ENCODE measurements around the gene SETD5. TPM values are rescaled to one million over a fixed set of nuclear protein-coding genes. Genes with fewer than 3 reads are reported as not detected.

Gene SETD5
- total and polyA plus RNA-seq, 12 donors: 35.3 to 135 (median 84.6) TPM

GRCh38 chr3:9507586-9508578, 110.5 kb downstream of the SETD5 start:
- Histone ChIP-seq H3K36me3 (replicated peaks in 1 of 2) (no peaks in the 10 kb centered on the region), H3K4me1 (replicated peaks in 1 of 2) (no peaks in the 10 kb centered on the region), H3K4me3 (no peak overlapping the region), H3K9me3 (replicated peaks in 1 of 3) (no peaks in the 10 kb centered on the region), H3K27me3 (peaks cover 6% of the 10 kb centered on the region), H3K27ac (no peak overlapping the region)
- TF ChIP-seq CTCF (IDR thresholded peaks at IDR 0.05): no peak
- TF ChIP-seq POLR2A (IDR thresholded peaks at IDR 0.05): no peak
- intact Hi-C loops (cut with DNase I): loop anchor here (10.0 kb wide), 2 partner anchors 177 to 217 kb away; no protein-coding TSS in a partner anchor
- no peak for DNase-seq
- WGBS, 4 donors: 57 to 68% (median 62%) methylated on average over 9 to 14 of the region's 14 CpGs

- H3K9me3 ChIP-seq (replicated peaks in 1 of 3): no peaks in the 10 kb centered on the region
- peaks cover 6% of the 10 kb centered on the region for H3K27me3 ChIP-seq
- intact Hi-C loops (cut with DNase I): loop anchor here (10.0 kb wide), 2 partner anchors 176 to 216 kb away; no protein-coding TSS in a partner anchor
- no peak for DNase-seq
- H3K27ac ChIP-seq: no peak overlapping the region
- no peak overlapping the region for H3K4me3 ChIP-seq
- H3K4me1 ChIP-seq (replicated peaks in 1 of 2): no peaks in the 10 kb centered on the region
- TF ChIP-seq CTCF (IDR thresholded peaks at IDR 0.05) (no peak), POLR2A (IDR thresholded peaks at IDR 0.05) (no peak)
- WGBS, 4 donors: 11 to 22% (median 16%) methylated on average over 18 to 25 of the region's 25 CpGs
- H3K36me3 ChIP-seq (replicated peaks in 1 of 2): no peaks in the 10 kb centered on the region
Observed at GRCh38 chr3:9508781-9509180, 111.4 kb downstream of the SETD5 start.

GRCh38 chr3:9512456-9513045, 115.1 kb downstream of the SETD5 start:
- intact Hi-C loops (cut with DNase I): no loop called here
- WGBS, 4 donors: 64 to 76% (median 67%) methylated on average over 7 of the region's 7 CpGs
- H3K27me3 ChIP-seq: peaks cover 6% of the 10 kb centered on the region

More at GRCh38 chr3:9512456-9513045, 115.1 kb downstream of the SETD5 start:
- H3K9me3 ChIP-seq (replicated peaks in 1 of 3): no peaks in the 10 kb centered on the region
- no peaks in the 10 kb centered on the region for H3K4me1 ChIP-seq (replicated peaks in 1 of 2)
- no peak overlapping the region for H3K4me3 ChIP-seq
- no peaks in the 10 kb centered on the region for H3K36me3 ChIP-seq (replicated peaks in 1 of 2)
- no peak for DNase-seq
- TF ChIP-seq POLR2A (IDR thresholded peaks at IDR 0.05) (no peak), CTCF (IDR thresholded peaks at IDR 0.05) (no peak)
- H3K27ac ChIP-seq: no peak overlapping the region
